B cell (primary cell): ENCODE measurements around the gene SERTM1. TPM values are rescaled to one million over a fixed set of nuclear protein-coding genes. Genes with fewer than 3 reads are reported as not detected.

Experiments used
- ATAC-seq: fragments of 200-7000 bp; cut with Tn5 transposase; one replicate; pipeline ENCODE4 v1.10.0; 2021; ENCODE audit warnings: low read depth, mild to moderate bottlenecking, moderate number of reproducible peaks, moderate library complexity
- CTCF ChIA-PET: fragments of 350-600 bp; sonication (Branson Sonifier 250); formaldehyde crosslinking; loops from one replicate; lab custom pipeline; 2021; ENCODE audit warnings: antibody characterized with exemption, inconsistent platforms; lab: Charles Lee
- POLR2A ChIA-PET: fragments of 350-600 bp; sonication (Branson Sonifier 250); formaldehyde crosslinking; loops from one replicate; lab custom pipeline; 2021; ENCODE audit warnings: antibody characterized with exemption; lab: Charles Lee
- DNase-seq: peaks from one replicate; pipeline ENCODE4 v3.0.0; 2013
- H2AFZ ChIP-seq: 2 replicates; pipeline ENCODE4 v1.6.1; 2012; ENCODE audit warnings: mild to moderate bottlenecking, low read depth, low read length; ENCODE audit not compliant: insufficient read depth, poor library complexity, severe bottlenecking
- H3K27ac ChIP-seq, 2 donors: 1 replicate in 1 of 2; 2 replicates in 1 of 2; pipeline ENCODE4 v1.5.1; 2012 to 2013; ENCODE audit warnings: low read length in 2 of 2, mild to moderate bottlenecking in 2 of 2, moderate library complexity in 1 of 2
- H3K27me3 ChIP-seq, 4 experiments: fragments of 200-600 bp in 1 of 4; sonication (generic) in 1 of 4; replicated peaks in 1 of 4; 1 replicate in 2 of 4; 2 replicates in 2 of 4; pipeline versions ENCODE4 v1.6.1 to v1.7.0; 2013 to 2016; ENCODE audit warnings: low read length in 3 of 4, mild to moderate bottlenecking in 2 of 4, mixed read lengths in 1 of 4, moderate library complexity in 1 of 4; ENCODE audit not compliant: insufficient read depth in 4 of 4, control insufficient read depth in 3 of 4; ENCODE audit errors: control extremely low read depth in 1 of 4
- H3K36me3 ChIP-seq, 2 experiments: replicated peaks in 1 of 2; 1 replicate in 1 of 2; 2 replicates in 1 of 2; pipeline versions ENCODE4 v1.6.1 to v1.7.1; 2013; ENCODE audit warnings: low read length in 1 of 2; ENCODE audit not compliant: insufficient read depth in 2 of 2, control insufficient read depth in 1 of 2; ENCODE audit errors: control extremely low read depth in 1 of 2, extremely low read depth in 1 of 2
- H3K4me1 ChIP-seq, 2 donors: fragments of 200-600 bp in 1 of 2; sonication (generic) in 1 of 2; 1 replicate in 1 of 2; 2 replicates in 1 of 2; pipeline versions ENCODE4 v1.5.1 to v1.6.1; 2013 to 2017; ENCODE audit warnings: low read length in 2 of 2; ENCODE audit not compliant: control insufficient read depth in 2 of 2, insufficient read depth in 2 of 2
- H3K4me2 ChIP-seq: replicated peaks from 2 replicates; pipeline ENCODE3; 2012; ENCODE audit warnings: mild to moderate bottlenecking, low read depth, low read length; ENCODE audit not compliant: poor library complexity, severe bottlenecking
- H3K4me3 ChIP-seq, 5 experiments: fragments of 200-600 bp in 1 of 5; sonication (generic) in 1 of 5; 1 replicate in 3 of 5; 2 replicates in 2 of 5; pipeline versions ENCODE4 v1.5.1 to v1.7.0; 2011 to 2016; ENCODE audit warnings: low read length in 4 of 5, mild to moderate bottlenecking in 4 of 5, low read depth in 2 of 5, control low read depth in 1 of 5, moderate library complexity in 1 of 5; ENCODE audit not compliant: insufficient read depth in 1 of 5; ENCODE audit errors: control extremely low read depth in 1 of 5, extremely low read depth in 1 of 5
- H3K79me2 ChIP-seq: fragments of 200-600 bp; sonication (generic); one replicate; pipeline ENCODE4 v1.6.0; 2016; ENCODE audit warnings: low read length; ENCODE audit not compliant: control insufficient read depth, insufficient read depth
- H3K9ac ChIP-seq: fragments of 200-600 bp; sonication (generic); 2 replicates; pipeline ENCODE4 v1.6.1; 2017; ENCODE audit warnings: mild to moderate bottlenecking, low read length, moderate library complexity
- H3K9me3 ChIP-seq, 3 donors: one replicate each; pipeline versions ENCODE4 v1.6.1 to v1.7.1; 2013; ENCODE audit warnings: low read length in 2 of 3; ENCODE audit not compliant: control insufficient read depth in 2 of 3, insufficient read depth in 1 of 3; ENCODE audit errors: control extremely low read depth in 1 of 3
- H4K20me1 ChIP-seq: 2 replicates; pipeline ENCODE4 v1.6.0; 2012; ENCODE audit warnings: mild to moderate bottlenecking, low read length; ENCODE audit not compliant: insufficient read depth, control insufficient read depth, poor library complexity, severe bottlenecking
- H3K27ac Mint-ChIP-seq: one replicate; pipeline ENCODE4 v1.8.0; 2021; ENCODE audit warnings: mixed read lengths
- H3K27me3 Mint-ChIP-seq: one replicate; pipeline ENCODE4 v1.8.0; 2021; ENCODE audit warnings: mixed read lengths
- H3K4me1 Mint-ChIP-seq: one replicate; pipeline ENCODE4 v1.8.0; 2021; ENCODE audit warnings: mixed read lengths
- H3K4me3 Mint-ChIP-seq: one replicate; pipeline ENCODE4 v1.8.0; 2021; ENCODE audit warnings: mixed read lengths
- H3K9me3 Mint-ChIP-seq: one replicate; pipeline ENCODE4 v1.8.0; 2022; ENCODE audit warnings: mixed read lengths; ENCODE audit not compliant: insufficient read depth
- EZH2 ChIP-seq: IDR thresholded peaks from 2 replicates; pipeline ENCODE4 v1.6.1; 2012; ENCODE audit warnings: borderline replicate concordance, low read depth, mild to moderate bottlenecking, moderate library complexity, low read length; ENCODE audit not compliant: insufficient read depth, poor library complexity, severe bottlenecking
- WGBS: methylation state at CpG from one replicate; pipeline ENCODE4 v1.1.5; 2013; ENCODE audit warnings: missing lambda C conversion rate; ENCODE audit not compliant: insufficient coverage; 5-methylcytosine and 5-hydroxymethylcytosine counted together
- intact Hi-C: fragments of 100-400 bp; cut with micrococcal nuclease; formaldehyde crosslinking; loops from one replicate; pipeline ENCODE4 v1.10.0; 2022
- polyA plus RNA-seq: library from polyadenylated mRNA; depleted of rRNA; stranded (reverse); fragments of >200 nt; gene quantifications from 2 replicates; pipeline ENCODE4 v1.2.3, GENCODE V29; 2012
- total RNA-seq, 2 donors: library from RNA; stranded (reverse); fragments of 120-200 nt in 1 of 2; gene quantifications; 1 replicate in 1 of 2; 2 replicates in 1 of 2; pipeline versions ENCODE4 v1.2.3 to v1.2.4, GENCODE V29; 2013 to 2022
- TF ChIP-seq, protein P1 (sequence below): fragments of 200-600 bp; IDR thresholded peaks from one replicate; pipeline ENCODE4 v1.8.0; 2022; ENCODE audit warnings: antibody characterized with exemption, mild to moderate bottlenecking

Gene SERTM1
- total and polyA plus RNA-seq, 2 donors (not counting 1 experiment from before 2014, with no cell fraction given): not detected

DNA sequence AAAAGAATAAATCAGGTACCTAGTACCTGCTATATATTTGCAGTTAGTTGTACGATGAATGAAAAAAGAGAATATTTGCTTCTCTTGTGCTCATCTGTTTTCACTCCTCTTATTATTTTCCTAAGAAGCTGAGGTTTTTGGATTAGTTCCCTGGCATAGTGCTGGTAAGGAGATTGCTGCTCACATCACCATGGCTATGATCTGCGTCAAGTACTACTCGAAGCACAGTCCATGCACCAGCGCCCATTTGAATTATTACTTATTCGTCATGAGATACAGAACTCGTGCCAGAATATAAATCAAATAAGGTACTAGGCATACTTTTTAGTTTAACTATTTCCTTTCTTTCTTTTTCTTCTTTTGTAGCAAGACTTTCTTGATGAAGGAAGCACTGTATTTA lies 7.1 kb downstream of the SERTM1 start:
- ATAC-seq: no peak
- CTCF ChIA-PET: no interaction called here
- peaks cover 7% of the 10 kb centered on the region for H3K27me3 Mint-ChIP-seq

DNA sequence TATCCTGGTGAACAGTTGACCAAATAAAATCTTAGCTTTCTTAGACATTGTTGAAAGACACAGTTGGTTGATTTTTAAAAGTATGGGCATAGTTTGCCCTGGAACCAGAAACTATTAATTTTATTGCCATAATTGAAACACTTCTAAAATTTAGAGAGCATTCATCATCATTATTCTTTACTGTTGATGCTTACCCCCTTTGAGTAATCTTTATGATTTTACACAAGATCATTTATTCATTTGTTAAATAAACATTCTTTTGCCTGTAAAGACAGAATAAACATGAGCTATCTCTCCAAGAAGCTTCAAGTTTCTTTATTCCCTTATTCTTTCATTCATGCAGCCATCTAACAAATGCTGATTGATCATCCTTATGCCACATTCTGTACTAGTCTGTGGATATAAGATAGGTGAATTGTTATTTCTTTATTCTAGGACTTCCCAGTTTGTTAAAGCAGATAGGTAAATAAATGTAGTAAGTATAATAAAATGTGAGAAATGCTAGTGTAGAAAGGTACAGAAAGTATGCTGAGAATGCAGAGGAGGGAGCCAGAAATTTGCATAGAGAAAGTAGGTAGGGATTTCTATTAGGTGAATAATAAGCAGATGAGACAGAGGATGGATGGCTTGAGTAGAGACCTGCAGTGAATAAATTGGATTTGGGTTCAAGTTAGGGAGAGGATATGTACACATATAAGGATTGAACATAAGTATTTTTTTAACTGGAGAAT lies 8.2 kb downstream of the SERTM1 start:
- DNase-seq (no peak), ATAC-seq (no peak)
- Histone ChIP-seq H2AFZ (no peak overlapping the region), H3K27ac (no peak overlapping the region), H3K36me3 (no peaks in the 10 kb centered on the region), H3K4me3 (no peak overlapping the region), H3K4me2 (no peak overlapping the region), H3K4me1 (no peaks in the 10 kb centered on the region), H4K20me1 (no peaks in the 10 kb centered on the region), H3K9ac (no peak overlapping the region), H3K27me3 (no peaks in the 10 kb centered on the region), H3K79me2 (no peaks in the 10 kb centered on the region), H3K9me3 (peaks cover 0 to 1% (median 0%) of the 10 kb centered on the region in 3 donors)
- no peaks in the 10 kb centered on the region for H3K4me1 Mint-ChIP-seq
- no peaks in the 10 kb centered on the region for H3K9me3 Mint-ChIP-seq
- H3K4me3 Mint-ChIP-seq: no peak overlapping the region
- CTCF ChIA-PET: no interaction called here
- peaks cover 4% of the 10 kb centered on the region for H3K27me3 Mint-ChIP-seq
- POLR2A ChIA-PET: no interaction called here
- no peak for TF ChIP-seq EZH2
- TF ChIP-seq, protein P1, sequence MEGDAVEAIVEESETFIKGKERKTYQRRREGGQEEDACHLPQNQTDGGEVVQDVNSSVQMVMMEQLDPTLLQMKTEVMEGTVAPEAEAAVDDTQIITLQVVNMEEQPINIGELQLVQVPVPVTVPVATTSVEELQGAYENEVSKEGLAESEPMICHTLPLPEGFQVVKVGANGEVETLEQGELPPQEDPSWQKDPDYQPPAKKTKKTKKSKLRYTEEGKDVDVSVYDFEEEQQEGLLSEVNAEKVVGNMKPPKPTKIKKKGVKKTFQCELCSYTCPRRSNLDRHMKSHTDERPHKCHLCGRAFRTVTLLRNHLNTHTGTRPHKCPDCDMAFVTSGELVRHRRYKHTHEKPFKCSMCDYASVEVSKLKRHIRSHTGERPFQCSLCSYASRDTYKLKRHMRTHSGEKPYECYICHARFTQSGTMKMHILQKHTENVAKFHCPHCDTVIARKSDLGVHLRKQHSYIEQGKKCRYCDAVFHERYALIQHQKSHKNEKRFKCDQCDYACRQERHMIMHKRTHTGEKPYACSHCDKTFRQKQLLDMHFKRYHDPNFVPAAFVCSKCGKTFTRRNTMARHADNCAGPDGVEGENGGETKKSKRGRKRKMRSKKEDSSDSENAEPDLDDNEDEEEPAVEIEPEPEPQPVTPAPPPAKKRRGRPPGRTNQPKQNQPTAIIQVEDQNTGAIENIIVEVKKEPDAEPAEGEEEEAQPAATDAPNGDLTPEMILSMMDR: no peak
- H3K27ac Mint-ChIP-seq: no peak overlapping the region
- intact Hi-C loops: no loop called here

More for the DNA sequence above, 7.1 kb downstream of the SERTM1 start:
- Mint-ChIP-seq H3K4me1 (no peaks in the 10 kb centered on the region), H3K27ac (no peak overlapping the region), H3K9me3 (no peaks in the 10 kb centered on the region), H3K4me3 (no peak overlapping the region)
- Histone ChIP-seq H3K9ac (no peak overlapping the region), H3K27ac (no peak overlapping the region), H3K4me2 (no peak overlapping the region), H3K36me3 (no peaks in the 10 kb centered on the region), H3K79me2 (no peaks in the 10 kb centered on the region), H3K27me3 (no peaks in the 10 kb centered on the region), H3K4me3 (no peak overlapping the region), H3K9me3 (peaks cover 0 to 1% (median 0%) of the 10 kb centered on the region in 3 donors), H3K4me1 (no peaks in the 10 kb centered on the region), H2AFZ (no peak overlapping the region), H4K20me1 (no peaks in the 10 kb centered on the region)
- intact Hi-C loops: no loop called here
- no peak for DNase-seq
- POLR2A ChIA-PET: no interaction called here
- 79% methylated on average over 2 of the region's 6 CpGs for WGBS
- TF ChIP-seq, protein P1: no peak
- TF ChIP-seq EZH2: no peak
